ENCODE results near the gene CHORDC1.
A peak's percentile ranks its signal among the peaks of the same experiment; 100 is the strongest.
"Not testable (repeated sequence)": the region's sequence is repeated elsewhere in the genome, so short reads cannot be mapped to it uniquely, and the experiment has no call there.

The CHORDC1 gene

DNA sequence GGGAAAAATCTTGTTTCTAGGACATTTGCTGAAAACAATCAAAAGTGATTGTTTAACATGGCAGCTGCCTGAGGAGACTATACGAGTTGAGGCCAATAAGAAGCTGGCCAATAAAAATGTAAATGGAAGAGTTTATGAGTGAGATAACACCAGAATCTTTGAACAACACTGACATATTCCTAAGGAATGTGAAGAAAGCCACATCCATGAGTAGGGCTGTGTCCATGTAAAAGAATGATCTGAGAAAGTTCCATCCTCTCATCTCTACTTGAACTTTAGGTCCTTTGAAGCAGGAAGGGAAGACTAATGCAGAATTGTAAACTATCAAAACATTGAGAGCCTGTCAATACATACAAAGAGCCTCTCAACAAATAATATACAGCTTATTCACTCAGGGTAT lies 6.9 kb upstream of the CHORDC1 start:
- H3K27me3 Mint-ChIP-seq = peaks cover 5% of the 10 kb centered on the region
- no peaks in the 10 kb centered on the region for H3K9me3 Mint-ChIP-seq (ENCODE audit: low read depth)
- H3K36me3 Mint-ChIP-seq = peaks cover 3% of the 10 kb centered on the region
- H3K4me1 Mint-ChIP-seq (ENCODE audit: low read depth) = no peaks in the 10 kb centered on the region
- H3K4me3 Mint-ChIP-seq = no peak overlapping the region
- no peak overlapping the region for H3K27ac Mint-ChIP-seq

DNA sequence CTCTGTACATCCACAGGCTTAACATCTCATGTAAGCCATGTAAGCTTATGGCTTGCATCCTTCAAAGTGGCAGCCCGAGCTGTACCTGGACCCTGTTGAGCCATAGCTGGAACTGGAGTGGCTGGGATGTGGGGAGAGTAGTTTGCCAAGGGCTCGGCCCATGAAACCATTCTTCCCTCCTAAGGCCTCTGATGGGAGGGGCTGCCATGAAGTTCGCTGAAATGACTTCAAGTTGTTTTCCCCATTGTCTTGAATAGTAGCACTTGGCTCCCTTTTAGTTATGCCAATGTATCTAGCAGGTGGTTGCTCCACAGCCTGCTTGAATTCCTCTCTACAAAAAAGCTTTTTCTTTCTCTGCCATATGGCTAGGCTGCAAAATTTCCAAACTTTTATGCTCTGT lies 5.2 kb upstream of the CHORDC1 start:
- H3K9me3 Mint-ChIP-seq (ENCODE audit: low read depth) = no peaks in the 10 kb centered on the region
- H3K27me3 Mint-ChIP-seq = peaks cover 5% of the 10 kb centered on the region
- H3K4me3 Mint-ChIP-seq = no peak overlapping the region
- peaks cover 3% of the 10 kb centered on the region for H3K36me3 Mint-ChIP-seq
- no peak overlapping the region for H3K27ac Mint-ChIP-seq
- H3K4me1 Mint-ChIP-seq (ENCODE audit: low read depth) = peaks cover 9% of the 10 kb centered on the region

DNA sequence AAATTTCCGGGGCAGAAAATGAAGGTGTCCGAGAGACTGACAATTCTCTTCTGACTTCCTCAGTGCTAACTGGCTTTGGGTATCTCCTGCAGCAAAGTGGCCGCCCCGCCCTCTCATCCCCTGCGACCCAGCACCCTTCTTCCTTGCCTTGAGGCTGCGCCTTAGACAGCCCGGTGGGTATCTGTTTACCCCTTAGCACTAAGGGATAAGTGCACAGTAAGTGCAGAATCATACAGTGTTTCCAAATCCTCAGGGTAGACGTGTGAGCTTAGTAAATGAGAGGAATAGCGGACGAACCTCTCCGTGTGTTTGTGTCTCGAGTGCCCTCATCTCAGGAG lies 368 bp upstream of the CHORDC1 start:
- Mint-ChIP-seq H3K9me3 (ENCODE audit: low read depth) (no peaks in the 10 kb centered on the region), H3K4me3 (peak overlapping the region; percentile 99), H3K4me1 (ENCODE audit: low read depth) (peaks cover 43% of the 10 kb centered on the region), H3K27ac (peak overlapping the region; percentile 93), H3K27me3 (no peaks in the 10 kb centered on the region), H3K36me3 (peaks cover 16% of the 10 kb centered on the region)

DNA sequence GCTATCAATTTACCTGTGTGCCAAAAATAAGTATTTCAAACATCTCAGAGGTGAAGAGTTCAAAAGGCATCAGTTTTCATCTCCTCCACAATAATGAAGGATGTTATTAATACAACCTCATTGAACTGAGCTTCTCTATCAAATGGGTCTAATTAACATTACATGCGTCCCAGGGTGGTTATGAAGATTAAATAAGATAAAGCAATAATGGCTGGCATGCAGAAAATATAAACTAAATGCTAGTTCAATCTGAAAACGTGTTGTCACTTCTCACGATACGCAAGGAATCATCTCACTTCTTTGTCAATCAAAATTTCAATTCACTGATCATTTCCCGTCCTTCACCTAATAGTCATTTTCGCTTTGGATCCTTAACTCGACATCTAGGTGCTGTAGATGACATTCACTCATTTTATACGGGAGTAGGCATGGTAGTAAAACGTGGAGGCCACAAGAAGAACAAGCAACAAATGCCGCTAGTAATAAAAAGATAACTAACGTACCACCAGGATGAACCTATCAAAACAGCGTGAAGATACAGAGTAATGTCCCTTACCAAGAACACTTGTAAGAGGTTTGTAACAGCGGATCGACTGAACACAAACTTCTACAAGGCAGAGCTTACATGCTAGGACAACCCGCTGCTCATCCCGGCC lies 918 bp downstream of the CHORDC1 start:
- Mint-ChIP-seq H3K4me3 (peak overlapping the region; percentile 99), H3K27me3 (no peaks in the 10 kb centered on the region), H3K27ac (peak overlapping the region; percentile 95), H3K9me3 (ENCODE audit: low read depth) (no peaks in the 10 kb centered on the region), H3K36me3 (peaks cover 16% of the 10 kb centered on the region), H3K4me1 (ENCODE audit: low read depth) (peaks cover 53% of the 10 kb centered on the region)

DNA sequence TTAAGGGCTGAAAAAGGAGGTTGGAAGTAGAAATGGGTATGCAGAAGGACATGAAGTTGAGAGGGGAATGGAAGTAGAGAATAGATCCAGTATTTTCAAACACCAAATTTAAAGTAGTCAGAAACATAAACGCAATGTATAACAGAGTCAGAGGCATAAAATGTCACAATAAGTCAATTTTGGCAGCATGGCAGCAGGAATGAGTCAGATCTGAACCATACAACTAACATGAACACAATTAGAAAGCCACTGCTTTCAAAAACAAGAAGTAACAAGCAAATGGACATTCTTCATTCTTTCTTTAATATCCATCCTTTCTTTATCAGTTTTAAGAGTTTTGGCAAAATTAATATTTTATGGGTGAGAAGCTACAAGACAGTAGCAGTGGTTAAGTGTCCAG lies 2.5 kb downstream of the CHORDC1 start:
- peak overlapping the region; percentile 55 for H3K27ac Mint-ChIP-seq
- peaks cover 63% of the 10 kb centered on the region for H3K4me1 Mint-ChIP-seq (ENCODE audit: low read depth)
- peak overlapping the region; percentile 99 for H3K4me3 Mint-ChIP-seq
- H3K27me3 Mint-ChIP-seq = no peaks in the 10 kb centered on the region
- H3K36me3 Mint-ChIP-seq = peaks cover 21% of the 10 kb centered on the region
- no peaks in the 10 kb centered on the region for H3K9me3 Mint-ChIP-seq (ENCODE audit: low read depth)

DNA sequence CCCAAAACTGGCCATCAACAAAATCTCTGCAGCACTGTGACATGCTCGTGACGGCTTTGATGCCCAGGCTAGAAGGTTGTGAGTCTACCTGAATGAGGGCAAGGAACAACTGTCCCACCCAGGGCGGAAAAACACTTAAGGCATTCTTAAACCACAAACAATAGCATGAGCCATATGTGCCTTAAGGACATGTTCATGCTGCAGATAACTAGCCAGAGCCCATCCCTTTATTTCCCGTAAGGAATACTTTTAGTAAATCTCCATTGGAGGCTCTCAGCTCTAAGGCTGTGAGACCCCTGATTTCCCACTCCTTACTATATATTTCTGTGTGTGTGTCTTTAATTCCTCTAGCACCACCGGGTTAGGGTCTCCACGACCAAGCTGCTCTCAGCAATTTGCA lies 3.4 kb downstream of the CHORDC1 start:
- Mint-ChIP-seq H3K36me3 (peaks cover 21% of the 10 kb centered on the region), H3K4me3 (peak overlapping the region; percentile 99), H3K4me1 (ENCODE audit: low read depth) (peaks cover 68% of the 10 kb centered on the region), H3K9me3 (ENCODE audit: low read depth) (no peaks in the 10 kb centered on the region), H3K27ac (peak overlapping the region; percentile 55), H3K27me3 (no peaks in the 10 kb centered on the region)

DNA sequence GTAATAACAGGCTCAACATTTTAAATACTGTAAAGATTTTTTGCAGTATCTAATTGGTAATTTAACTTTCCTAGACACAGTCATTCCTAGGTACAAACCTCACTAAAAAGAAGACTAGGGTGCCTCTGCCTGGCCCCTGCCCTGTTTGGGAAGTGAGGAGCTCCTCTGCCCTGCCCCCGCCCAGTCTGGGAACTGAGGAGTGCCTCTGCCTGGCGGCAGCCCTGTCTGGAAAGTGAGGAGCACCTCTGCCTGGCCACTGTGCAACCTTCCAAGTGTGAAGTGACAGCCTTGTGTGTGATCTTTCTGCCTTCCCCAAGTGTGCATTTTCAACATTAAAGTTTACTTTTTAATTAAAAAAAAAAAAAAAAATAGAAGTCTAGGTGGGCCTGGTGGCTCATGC lies 4.2 kb downstream of the CHORDC1 start:
- no peaks in the 10 kb centered on the region for H3K9me3 Mint-ChIP-seq (ENCODE audit: low read depth)
- peaks cover 67% of the 10 kb centered on the region for H3K4me1 Mint-ChIP-seq (ENCODE audit: low read depth)
- H3K36me3 Mint-ChIP-seq = peaks cover 21% of the 10 kb centered on the region
- no peak overlapping the region for H3K27ac Mint-ChIP-seq
- H3K27me3 Mint-ChIP-seq = no peaks in the 10 kb centered on the region
- H3K4me3 Mint-ChIP-seq = peak overlapping the region; percentile 40

DNA sequence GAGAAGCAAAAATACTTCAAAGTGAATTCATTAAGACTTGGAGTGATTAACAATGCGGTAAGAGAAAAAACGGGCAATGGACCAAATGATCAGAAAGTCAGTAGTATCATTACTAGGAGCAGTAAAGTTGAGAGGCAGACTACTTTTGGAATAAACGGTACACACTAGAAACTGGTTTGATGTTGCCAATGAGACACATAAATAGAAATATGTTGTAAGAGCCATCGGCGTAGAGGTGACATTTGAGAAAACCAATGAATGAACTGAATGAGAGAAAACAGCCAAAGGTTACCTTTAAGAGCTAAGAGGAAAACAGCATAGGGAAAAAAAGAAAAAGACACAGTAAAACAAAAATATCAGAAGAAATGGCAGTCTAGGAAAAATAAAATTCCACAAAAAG lies 6.2 kb downstream of the CHORDC1 start:
- no peaks in the 10 kb centered on the region for H3K9me3 Mint-ChIP-seq (ENCODE audit: low read depth)
- H3K27ac Mint-ChIP-seq = peak overlapping the region; percentile 67
- no peaks in the 10 kb centered on the region for H3K27me3 Mint-ChIP-seq
- H3K4me3 Mint-ChIP-seq = peak overlapping the region; percentile 63
- peaks cover 69% of the 10 kb centered on the region for H3K4me1 Mint-ChIP-seq (ENCODE audit: low read depth)
- H3K36me3 Mint-ChIP-seq = peaks cover 18% of the 10 kb centered on the region

DNA sequence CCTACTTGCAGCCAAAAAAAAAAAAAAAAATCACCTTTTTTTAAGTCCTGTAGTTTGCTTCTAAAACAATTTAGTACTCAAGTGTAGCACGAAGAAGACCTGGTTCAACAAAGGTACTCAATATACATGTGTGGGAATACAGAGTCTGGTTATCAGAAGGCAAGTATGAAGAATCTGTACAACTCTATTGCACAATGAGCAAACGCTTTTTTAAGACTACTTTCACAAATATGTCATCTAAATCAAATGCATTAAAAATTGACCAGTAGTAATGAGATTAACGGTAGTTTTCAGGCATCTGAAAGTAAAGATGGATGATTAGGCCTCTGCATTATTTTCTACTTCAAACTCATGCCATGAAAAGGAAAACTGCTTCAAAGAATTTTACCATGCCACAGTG lies 9.5 kb downstream of the CHORDC1 start:
- no peak overlapping the region for H3K4me3 Mint-ChIP-seq
- peaks cover 47% of the 10 kb centered on the region for H3K4me1 Mint-ChIP-seq (ENCODE audit: low read depth)
- no peaks in the 10 kb centered on the region for H3K9me3 Mint-ChIP-seq (ENCODE audit: low read depth)
- H3K27me3 Mint-ChIP-seq = no peaks in the 10 kb centered on the region
- H3K27ac Mint-ChIP-seq = no peak overlapping the region
- peaks cover 5% of the 10 kb centered on the region for H3K36me3 Mint-ChIP-seq

DNA sequence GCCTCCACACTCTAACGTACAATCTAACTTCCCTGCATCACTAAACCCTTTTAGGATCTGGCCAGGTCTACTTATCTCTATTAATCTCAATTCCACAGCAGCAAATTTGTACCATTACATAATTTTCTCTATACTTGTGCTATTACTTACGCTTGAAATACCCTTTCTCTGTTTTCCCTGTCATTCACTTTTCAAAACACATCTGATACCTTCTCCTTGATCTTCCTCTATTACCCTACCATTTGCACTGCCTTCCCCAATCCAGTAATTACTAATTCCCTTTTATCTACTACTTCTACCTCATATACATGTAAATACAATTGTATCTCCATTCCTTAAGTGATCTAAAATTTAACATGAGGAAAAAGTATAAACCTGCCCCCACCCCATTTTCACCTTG lies 14.0 kb downstream of the CHORDC1 start:
- peak overlapping the region; percentile 13 for H3K27ac Mint-ChIP-seq
- peaks cover 2% of the 10 kb centered on the region for H3K36me3 Mint-ChIP-seq
- H3K9me3 Mint-ChIP-seq (ENCODE audit: low read depth) = no peaks in the 10 kb centered on the region
- H3K4me1 Mint-ChIP-seq (ENCODE audit: low read depth) = peaks cover 27% of the 10 kb centered on the region
- no peak overlapping the region for H3K4me3 Mint-ChIP-seq
- H3K27me3 Mint-ChIP-seq = no peaks in the 10 kb centered on the region

DNA sequence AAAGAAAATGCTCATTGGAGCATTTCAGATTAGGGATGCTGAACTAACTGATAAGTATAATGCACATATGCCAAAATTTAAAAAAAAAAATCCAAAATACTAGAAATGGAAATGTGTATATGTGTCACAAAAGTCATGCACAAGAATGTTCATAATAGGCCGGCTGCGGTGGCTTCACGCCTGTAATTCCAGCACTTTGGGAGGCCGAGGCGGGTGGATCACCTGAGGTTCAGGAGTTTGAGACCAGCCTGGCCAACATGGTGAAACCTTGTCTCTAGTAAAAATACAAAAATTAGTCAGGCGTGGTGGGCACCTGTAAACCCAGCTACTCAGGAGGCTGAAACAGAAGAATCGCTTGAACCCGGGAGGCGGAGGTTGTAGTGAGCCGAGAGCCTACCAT lies 14.9 kb downstream of the CHORDC1 start:
- H3K4me1 Mint-ChIP-seq (ENCODE audit: low read depth) = peaks cover 25% of the 10 kb centered on the region
- not testable (repeated sequence) for H3K9me3 Mint-ChIP-seq (ENCODE audit: low read depth); H3K27ac Mint-ChIP-seq; H3K4me3 Mint-ChIP-seq; H3K36me3 Mint-ChIP-seq; H3K27me3 Mint-ChIP-seq

DNA sequence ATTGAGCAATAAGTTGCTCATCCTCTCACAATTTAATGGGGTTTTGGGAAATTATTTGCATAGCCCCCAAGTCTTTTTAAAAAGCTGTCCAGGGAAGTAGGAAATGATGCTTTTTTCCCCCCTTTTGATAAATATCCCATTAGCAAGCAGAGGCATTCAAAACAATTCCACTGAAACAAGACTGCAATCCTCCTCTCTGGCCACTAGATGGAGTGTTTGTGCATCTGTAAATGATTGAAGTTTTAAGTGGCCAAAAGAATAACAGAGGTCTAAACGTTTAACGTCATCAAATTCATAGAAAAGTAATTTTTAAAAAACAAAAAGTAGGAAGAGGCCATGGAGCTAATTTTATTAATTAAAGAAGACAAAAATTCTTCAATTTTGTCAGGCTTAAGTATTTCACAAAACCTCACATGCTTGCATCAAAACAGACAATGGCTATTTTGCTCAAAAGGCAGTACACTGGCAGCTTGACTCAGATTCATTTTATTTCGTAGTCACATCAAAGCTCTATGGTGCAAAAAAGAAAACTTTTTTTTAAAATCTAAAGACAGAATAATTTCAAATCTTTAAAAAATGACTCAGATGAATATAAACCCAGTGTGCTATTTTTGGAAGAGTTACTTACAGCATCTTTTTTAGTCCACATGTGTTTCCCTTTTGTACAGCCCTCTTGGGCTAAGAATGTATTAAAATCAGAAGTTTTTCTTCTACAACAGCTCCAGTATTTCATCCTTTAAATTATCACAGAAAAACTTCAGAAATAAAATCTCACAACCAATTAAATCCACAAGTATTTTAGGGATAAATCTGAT lies 17.8 kb downstream of the CHORDC1 start:
- peaks cover 4% of the 10 kb centered on the region for H3K36me3 Mint-ChIP-seq
- H3K4me3 Mint-ChIP-seq = no peak overlapping the region
- H3K27me3 Mint-ChIP-seq = no peaks in the 10 kb centered on the region
- no peaks in the 10 kb centered on the region for H3K9me3 Mint-ChIP-seq (ENCODE audit: low read depth)
- H3K27ac Mint-ChIP-seq = peak overlapping the region; percentile 41
- H3K4me1 Mint-ChIP-seq (ENCODE audit: low read depth) = peaks cover 27% of the 10 kb centered on the region

DNA sequence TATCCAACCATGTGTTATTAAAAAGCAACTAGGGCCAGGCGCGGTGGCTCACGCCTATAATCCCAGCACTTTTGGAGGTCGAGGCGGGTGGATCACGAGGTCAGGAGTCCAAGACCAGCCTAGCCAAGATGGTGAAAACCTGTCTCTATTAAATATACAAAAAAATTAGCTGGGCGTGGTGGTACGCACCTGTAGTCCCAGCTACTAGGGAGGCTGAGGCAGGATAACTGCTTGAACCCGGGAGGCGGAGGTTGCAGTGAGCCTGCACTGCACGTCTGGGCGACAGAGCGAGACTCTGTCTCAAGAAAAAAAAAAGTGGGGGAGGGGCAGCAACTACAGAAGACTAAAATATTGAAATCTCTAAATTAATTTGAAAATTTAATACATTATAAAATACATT lies 18.4 kb downstream of the CHORDC1 start:
- H3K36me3 Mint-ChIP-seq = peaks cover 4% of the 10 kb centered on the region

DNA sequence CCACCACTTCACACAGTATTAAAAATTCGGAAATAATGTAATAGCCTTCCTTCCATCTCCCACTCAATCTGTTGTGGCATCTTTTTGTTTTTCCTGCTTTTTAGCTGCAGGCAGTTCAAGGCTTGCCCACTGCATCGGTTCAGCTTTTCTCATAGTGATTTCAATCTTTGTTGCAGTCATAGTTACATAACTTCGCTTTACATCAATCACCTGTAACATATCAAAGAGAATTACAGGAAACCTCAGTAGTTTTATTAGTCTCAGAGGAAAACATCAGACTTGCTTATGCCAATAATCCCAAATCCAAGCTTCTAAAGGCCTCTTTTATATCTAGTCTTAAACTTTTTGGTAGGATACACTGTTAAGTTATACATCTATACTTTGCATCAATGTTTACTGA lies 20.5 kb downstream of the CHORDC1 start:
- no peak overlapping the region for H3K4me3 Mint-ChIP-seq
- peaks cover 21% of the 10 kb centered on the region for H3K4me1 Mint-ChIP-seq (ENCODE audit: low read depth)
- H3K9me3 Mint-ChIP-seq (ENCODE audit: low read depth) = no peaks in the 10 kb centered on the region
- no peaks in the 10 kb centered on the region for H3K27me3 Mint-ChIP-seq
- H3K36me3 Mint-ChIP-seq = peaks cover 4% of the 10 kb centered on the region
- no peak overlapping the region for H3K27ac Mint-ChIP-seq

More for the DNA sequence above, 18.4 kb downstream of the CHORDC1 start:
- Mint-ChIP-seq H3K27me3 (no peaks in the 10 kb centered on the region), H3K4me1 (ENCODE audit: low read depth) (peaks cover 23% of the 10 kb centered on the region), H3K9me3 (ENCODE audit: low read depth) (no peaks in the 10 kb centered on the region), H3K27ac (no peak overlapping the region), H3K4me3 (no peak overlapping the region)

DNA sequence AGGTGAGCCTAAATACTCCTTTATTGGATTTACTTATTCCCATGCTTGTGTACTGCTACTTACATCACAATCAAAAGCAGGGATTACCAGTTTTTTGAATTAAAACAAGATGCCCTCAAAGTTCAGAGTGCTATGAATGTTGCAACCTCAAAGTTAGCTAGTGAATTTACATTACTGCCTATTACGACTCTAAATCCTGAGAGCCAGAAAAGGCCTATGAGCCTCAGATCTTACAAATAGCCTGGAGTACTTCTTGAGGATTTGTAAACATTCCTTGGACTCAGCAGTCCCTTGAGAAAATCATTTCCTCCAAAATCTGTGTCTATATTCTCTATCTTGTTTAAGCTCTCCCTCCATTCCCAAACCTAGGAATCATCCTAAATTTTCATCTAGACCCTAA lies 25.5 kb downstream of the CHORDC1 start:
- H3K27me3 Mint-ChIP-seq = no peaks in the 10 kb centered on the region
- H3K27ac Mint-ChIP-seq = peak overlapping the region; percentile 18
- peaks cover 4% of the 10 kb centered on the region for H3K36me3 Mint-ChIP-seq
- H3K4me1 Mint-ChIP-seq (ENCODE audit: low read depth) = peaks cover 5% of the 10 kb centered on the region
- no peak overlapping the region for H3K4me3 Mint-ChIP-seq
- no peaks in the 10 kb centered on the region for H3K9me3 Mint-ChIP-seq (ENCODE audit: low read depth)

Measured in activated naive CD8-positive, alpha-beta T cell (primary cell).